Activated B cell treated with CpG ODN at 0.5 μM for 24 hours (primary cell): Measurements from ENCODE around the gene PRPF38B. TPM values are rescaled to one million over a fixed set of nuclear protein-coding genes. Genes with fewer than 3 reads are reported as not detected.

Source experiments
- ATAC-seq: fragments of 200-7000 bp; cut with Tn5 transposase; one replicate; pipeline ENCODE4 v1.10.0; 2021; ENCODE audit warnings: low read depth, mild to moderate bottlenecking, moderate library complexity
- CTCF ChIA-PET: fragments of 350-600 bp; sonication (Branson Sonifier 250); formaldehyde crosslinking; loops from one replicate; lab custom pipeline; 2021; ENCODE audit warnings: antibody characterized with exemption; lab: Charles Lee
- POLR2A ChIA-PET: fragments of 350-600 bp; sonication (Branson Sonifier 250); formaldehyde crosslinking; loops from one replicate; lab custom pipeline; 2021; ENCODE audit warnings: antibody characterized with exemption; lab: Charles Lee
- DNase-seq: peaks from one replicate; pipeline ENCODE4 v3.0.0; 2022
- H3K27ac Mint-ChIP-seq: one replicate; pipeline ENCODE4 v1.8.0; 2020; ENCODE audit warnings: mixed read lengths
- H3K27me3 Mint-ChIP-seq: one replicate; pipeline ENCODE4 v1.8.0; 2021; ENCODE audit warnings: mixed read lengths
- H3K36me3 Mint-ChIP-seq: one replicate; pipeline ENCODE4 v1.8.0; 2021; ENCODE audit warnings: low read depth, mixed read lengths
- H3K4me1 Mint-ChIP-seq: one replicate; pipeline ENCODE4 v1.8.0; 2021; ENCODE audit warnings: mixed read lengths
- H3K4me3 Mint-ChIP-seq: one replicate; pipeline ENCODE4 v1.8.0; 2020; ENCODE audit warnings: mild to moderate bottlenecking, mixed read lengths
- H3K9me3 Mint-ChIP-seq: one replicate; pipeline ENCODE4 v1.8.0; 2020; ENCODE audit warnings: mixed read lengths
- CTCF ChIP-seq: fragments of 200-600 bp; IDR thresholded peaks from one replicate; pipeline ENCODE4 v1.8.0; 2022; ENCODE audit warnings: antibody characterized with exemption, mild to moderate bottlenecking
- intact Hi-C: fragments of 100-400 bp; cut with micrococcal nuclease; formaldehyde crosslinking; loops from one replicate; pipeline ENCODE4 v1.15.1; 2024
- total RNA-seq: library from RNA; stranded (reverse); gene quantifications from 2 replicates; pipeline ENCODE4 v1.2.3, GENCODE V29; 2022

The PRPF38B gene
- total RNA-seq, 1 donor from 2014 or later, result 88.1 TPM

GRCh38 chr1:108750476-108751181 lies 58.5 kb downstream of the PRPF38B start:
- H3K4me1 Mint-ChIP-seq, result peaks cover 28% of the 10 kb centered on the region

More at GRCh38 chr1:108750476-108751181, 58.5 kb downstream of the PRPF38B start:
- ChIA-PET POLR2A (no interaction called here), CTCF (no interaction called here)
- DNase-seq (no peak), ATAC-seq (no peak)
- TF ChIP-seq CTCF, result no peak
- no peaks in the 10 kb centered on the region for H3K27me3 Mint-ChIP-seq
- no peak overlapping the region for H3K27ac Mint-ChIP-seq
- peaks cover 36% of the 10 kb centered on the region for H3K36me3 Mint-ChIP-seq
- intact Hi-C loops, result no loop called here
- no peak overlapping the region for H3K4me3 Mint-ChIP-seq
- H3K9me3 Mint-ChIP-seq, result no peaks in the 10 kb centered on the region

Other genes starting within 250 kb of the PRPF38B start
- gene NBPF6, start 242.0 kb upstream of the PRPF38B start, total RNA-seq, result not detected in 2 replicates
- 7.0 and 7.1 TPM in 2 replicates for gene EEIG2, start 132.2 kb upstream of the PRPF38B start, total RNA-seq
- 6.1 and 6.4 TPM in 2 replicates for gene HENMT1, start 31.2 kb upstream of the PRPF38B start, total RNA-seq
- gene FNDC7, start 20.6 kb downstream of the PRPF38B start, total RNA-seq, result not detected in 2 replicates
- 46.4 and 50.2 TPM in 2 replicates for gene STXBP3, start 54.4 kb downstream of the PRPF38B start, total RNA-seq
- not detected in 2 replicates for gene AKNAD1, start 164.8 kb downstream of the PRPF38B start, total RNA-seq
- gene GPSM2, start 184.7 kb downstream of the PRPF38B start, total RNA-seq, result 1.5 and 2.6 TPM in 2 replicates